ENCODE data around the gene WWTR1. TPM values are rescaled to one million over a fixed set of nuclear protein-coding genes. Genes with fewer than 3 reads are reported as not detected.
A peak's percentile ranks its signal among the peaks of the same experiment; 100 is the strongest.

Gene WWTR1
- total RNA-seq, 1 donor, result 205 TPM

DNA sequence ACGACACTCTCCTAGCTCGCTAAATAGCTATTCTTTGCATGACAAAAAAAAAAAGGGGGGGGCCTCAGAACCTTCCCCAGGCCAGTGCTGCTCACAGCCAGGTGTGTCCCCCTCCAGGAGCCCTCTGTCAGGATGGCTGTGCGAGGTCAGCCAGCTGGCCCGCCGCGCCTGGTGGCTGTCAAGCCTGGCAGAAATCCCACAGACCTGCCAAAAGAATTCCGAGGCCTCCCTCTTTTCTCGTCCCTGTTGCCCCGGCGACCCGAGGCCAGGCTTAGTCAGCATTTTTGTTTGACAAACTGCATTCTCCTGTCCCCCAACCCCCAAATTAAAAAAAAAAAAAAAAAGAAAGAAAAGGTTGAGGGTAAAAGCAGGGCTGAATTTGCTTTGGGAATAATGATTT, 121.4 kb downstream of the WWTR1 start:
- no peak for TF ChIP-seq CTCF (IDR thresholded peaks at IDR 0.05; ENCODE audit: insufficient read depth, low read length)
- H3K4me3 ChIP-seq (ENCODE audit: low read depth, low read length), result no peak overlapping the region
- DNase-seq (ENCODE audit: low read depth), result peak; percentile 62

DNA sequence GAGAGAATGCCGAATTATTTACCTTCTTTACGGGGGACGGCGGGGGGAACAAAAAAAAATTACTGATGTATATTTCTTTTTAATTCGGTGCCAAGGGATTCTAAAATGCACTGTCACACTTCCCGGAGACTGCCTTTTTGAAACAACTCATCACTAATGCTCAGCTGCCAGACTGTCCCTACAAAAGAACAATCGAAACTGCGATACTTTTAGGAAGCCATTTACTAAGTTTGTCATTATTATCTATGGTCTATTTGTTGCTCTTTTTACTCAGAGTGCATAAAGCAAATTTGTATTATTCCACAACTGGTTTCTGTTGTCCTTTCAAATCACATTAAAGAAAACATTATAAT, 122.5 kb downstream of the WWTR1 start:
- no peak for DNase-seq (ENCODE audit: low read depth)
- H3K4me3 ChIP-seq (ENCODE audit: low read depth, low read length), result no peak overlapping the region
- no peak for TF ChIP-seq CTCF (IDR thresholded peaks at IDR 0.05; ENCODE audit: insufficient read depth, low read length)

DNA sequence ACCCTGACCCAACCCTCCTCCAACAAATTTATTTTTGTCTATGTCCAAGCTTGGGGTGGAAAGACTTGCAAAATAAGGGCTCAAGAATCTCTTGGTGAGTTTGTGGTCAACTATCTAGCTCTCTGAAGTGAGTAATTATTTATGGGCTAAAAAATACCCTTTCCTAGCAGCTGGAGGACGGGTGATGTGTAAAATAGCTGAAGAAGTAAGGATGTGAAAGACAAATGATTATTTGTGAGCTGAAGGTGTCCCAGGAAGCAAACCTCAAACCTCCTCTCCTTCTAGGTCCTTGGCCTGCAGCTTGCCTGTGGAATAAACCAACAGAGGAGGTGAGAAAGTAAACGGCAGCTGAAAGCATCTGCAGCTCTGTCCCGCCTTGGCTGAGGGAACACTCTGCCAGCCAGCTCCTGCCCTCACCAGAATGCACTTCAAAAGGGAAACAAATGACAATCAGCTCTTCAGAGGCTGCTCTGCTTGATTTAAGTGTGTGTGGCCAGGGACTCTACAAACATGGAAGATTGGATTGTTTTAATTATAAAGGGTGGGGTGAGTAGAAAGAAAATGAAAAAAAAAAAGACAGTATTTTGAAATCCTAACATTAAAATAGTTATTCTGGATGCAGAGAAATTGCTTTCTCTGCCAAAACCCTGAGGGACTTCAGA, 123.0 kb downstream of the WWTR1 start:
- DNase-seq (ENCODE audit: low read depth), result peak; percentile 69
- TF ChIP-seq CTCF (IDR thresholded peaks at IDR 0.05; ENCODE audit: insufficient read depth, low read length), result no peak
- no peak overlapping the region for H3K4me3 ChIP-seq (ENCODE audit: low read depth, low read length)

DNA sequence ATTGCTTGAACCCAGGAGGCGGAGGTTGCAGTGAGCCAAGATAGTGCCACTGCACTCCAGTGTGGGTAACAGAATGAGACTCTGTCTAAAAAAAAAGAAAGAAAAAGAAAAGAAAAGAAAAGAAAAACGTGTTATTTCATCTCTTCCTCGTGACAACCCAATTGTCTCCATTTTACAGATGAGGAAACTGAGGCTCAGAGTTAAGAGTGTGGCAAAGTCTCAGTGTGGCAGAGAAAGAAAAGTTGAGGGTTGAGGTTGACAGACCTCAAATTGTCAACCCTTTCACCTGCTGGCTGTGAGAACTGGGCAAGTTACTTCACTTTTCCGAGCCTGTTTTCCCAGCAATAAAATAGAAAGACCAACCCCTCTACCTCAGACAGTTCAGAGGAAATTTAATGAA, 123.7 kb downstream of the WWTR1 start:
- no peak for DNase-seq (ENCODE audit: low read depth)
- TF ChIP-seq CTCF (IDR thresholded peaks at IDR 0.05; ENCODE audit: insufficient read depth, low read length), result no peak
- no peak overlapping the region for H3K4me3 ChIP-seq (ENCODE audit: low read depth, low read length)

- no peak for DNase-seq (ENCODE audit: low read depth)
- no peak for TF ChIP-seq CTCF (IDR thresholded peaks at IDR 0.05; ENCODE audit: insufficient read depth, low read length)
- H3K4me3 ChIP-seq (ENCODE audit: low read depth, low read length), result no peak overlapping the region
Observed at GRCh38 chr3:149532489-149533180, 125.2 kb downstream of the WWTR1 start.

GRCh38 chr3:149529099-149529498, 128.7 kb downstream of the WWTR1 start:
- TF ChIP-seq CTCF (IDR thresholded peaks at IDR 0.05; ENCODE audit: insufficient read depth, low read length), result no peak
- no peak for DNase-seq (ENCODE audit: low read depth)
- H3K4me3 ChIP-seq (ENCODE audit: low read depth, low read length), result no peak overlapping the region

DNA sequence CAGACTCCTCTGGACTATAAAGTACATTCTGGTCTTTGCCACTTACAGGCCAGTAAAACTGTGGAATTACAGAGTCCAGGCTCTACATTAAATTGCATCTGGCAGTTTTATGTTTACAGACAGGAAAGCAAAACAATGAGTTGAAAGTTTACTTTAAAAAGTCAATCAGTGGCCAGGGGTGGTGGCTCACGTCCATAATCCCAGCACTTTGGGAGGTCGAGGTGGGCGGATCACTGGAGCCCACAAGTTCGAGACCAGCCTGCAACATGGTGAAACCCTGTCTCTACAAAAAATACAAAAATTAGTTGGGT, 129.5 kb downstream of the WWTR1 start:
- no peak for DNase-seq (ENCODE audit: low read depth)
- no peak overlapping the region for H3K4me3 ChIP-seq (ENCODE audit: low read depth, low read length)
- TF ChIP-seq CTCF (IDR thresholded peaks at IDR 0.05; ENCODE audit: insufficient read depth, low read length), result no peak
